GM19438 (cell line): ENCODE measurements around the gene STX8.
"Not testable (repeated sequence)": the region's sequence is repeated elsewhere in the genome, so short reads cannot be mapped to it uniquely, and the experiment has no call there.

Source experiments
- ATAC-seq: cut with Tn5 transposase; IDR thresholded peaks from one replicate; pipeline ENCODE4 v1.9.1; 2021; ENCODE audit warnings: low read depth; ENCODE audit not compliant: unreplicated experiment

Gene STX8

DNA sequence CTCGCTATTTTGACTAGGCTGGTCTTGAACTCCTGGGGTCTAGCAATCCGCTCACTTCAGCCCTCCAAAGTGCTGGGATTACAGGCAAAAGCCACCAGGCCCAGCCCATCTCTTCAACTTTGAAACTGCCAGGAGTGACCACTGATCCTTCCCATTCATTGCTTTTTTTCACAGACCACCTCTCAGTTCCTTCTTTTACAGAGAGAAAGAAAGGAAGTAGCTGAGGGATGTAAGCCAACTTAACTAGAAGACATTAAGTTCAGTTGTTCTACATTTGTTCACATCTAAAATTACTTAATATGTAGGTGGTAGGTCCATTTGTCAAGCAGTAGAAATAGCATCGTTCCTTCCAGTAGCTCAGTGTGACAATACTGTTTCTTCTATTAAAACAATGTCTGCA is 219.8 kb downstream of the STX8 start:
- ATAC-seq = no peak

DNA sequence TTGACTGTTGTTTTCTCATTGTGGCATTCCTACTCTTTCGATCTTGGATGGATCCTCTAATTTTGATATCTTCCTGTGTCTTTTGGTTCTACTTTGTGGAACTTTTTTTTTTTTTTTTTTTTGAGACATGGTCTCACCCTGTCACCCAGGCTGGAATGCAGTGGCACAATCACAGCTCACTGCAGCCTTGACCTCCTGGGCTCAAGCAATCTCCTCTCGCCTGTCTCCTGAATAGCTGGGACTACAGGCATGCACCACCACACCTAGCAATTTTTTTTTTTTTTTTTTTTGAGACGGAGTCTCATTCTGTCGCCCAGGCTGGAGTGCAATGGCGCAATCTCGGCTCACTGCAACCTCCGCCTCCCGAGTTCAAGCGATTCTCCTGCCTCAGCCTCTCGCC is 220.4 kb downstream of the STX8 start:
- ATAC-seq = not testable (repeated sequence)

DNA sequence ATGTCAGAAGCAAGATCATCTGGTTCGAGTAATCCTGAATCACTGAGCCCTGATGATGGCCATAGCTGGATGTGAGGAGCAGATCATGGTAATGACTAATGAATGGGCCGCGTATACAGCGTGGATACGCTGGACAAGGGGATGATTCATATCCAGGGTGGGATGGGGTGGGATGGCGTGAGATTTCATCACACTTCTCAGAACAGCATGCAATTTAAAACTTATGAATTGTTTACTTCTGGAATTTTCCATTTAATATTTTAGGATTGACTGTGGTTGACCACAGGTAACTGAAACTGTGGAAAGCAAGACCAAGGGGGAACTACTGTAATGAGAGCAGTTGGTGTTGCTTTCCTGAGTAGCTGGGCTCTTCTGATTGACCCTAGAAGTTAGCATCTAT is 225.5 kb downstream of the STX8 start:
- no peak for ATAC-seq

DNA sequence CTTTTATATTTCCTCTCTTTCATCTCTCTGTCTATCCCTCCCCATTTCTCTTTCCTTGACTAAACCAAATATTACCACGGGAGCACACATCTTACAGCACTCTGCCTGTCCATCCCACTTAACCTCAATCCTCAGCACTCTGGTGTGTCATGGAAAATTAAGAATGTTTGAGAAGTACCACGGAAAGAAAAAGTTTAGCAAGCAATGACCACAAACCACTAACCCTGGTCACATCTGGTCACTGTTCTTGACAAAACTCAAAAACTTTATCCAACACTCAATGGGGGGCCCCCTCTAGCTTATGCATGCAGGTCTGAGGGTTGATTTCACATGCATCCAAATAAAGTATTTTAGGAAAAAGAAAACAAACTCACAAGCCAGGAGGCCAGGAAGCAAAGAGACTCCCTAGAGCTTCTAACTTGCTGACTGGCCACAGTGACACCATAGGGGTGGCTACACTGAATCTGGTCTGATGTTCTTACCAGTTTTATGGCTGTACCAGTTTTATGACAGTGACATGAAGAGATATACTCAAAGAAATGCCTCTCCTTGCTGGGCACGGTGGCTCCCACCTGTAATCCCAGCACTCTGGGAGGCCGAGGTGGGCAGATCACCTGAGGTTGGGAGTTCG is 229.2 kb downstream of the STX8 start:
- ATAC-seq = no peak

DNA sequence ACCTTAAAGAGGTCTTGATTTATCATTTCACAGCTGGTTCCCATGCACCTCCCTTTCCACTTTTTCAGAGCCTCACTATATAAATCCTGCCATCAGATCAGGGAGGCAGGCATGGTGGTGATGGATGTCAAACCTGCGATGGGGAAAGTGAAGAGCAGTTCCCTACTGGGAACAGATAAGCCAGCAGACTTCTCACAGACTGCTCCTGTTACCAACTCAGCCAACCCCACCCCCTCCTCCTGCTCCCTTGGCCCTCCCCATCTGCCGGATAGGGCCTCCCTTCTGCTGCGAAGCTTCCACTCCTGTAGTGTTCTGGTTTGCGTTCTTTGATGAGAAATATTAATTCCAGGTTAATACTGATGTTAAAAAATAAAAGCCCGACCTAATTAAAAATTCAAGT is 232.1 kb downstream of the STX8 start:
- ATAC-seq = no peak

DNA sequence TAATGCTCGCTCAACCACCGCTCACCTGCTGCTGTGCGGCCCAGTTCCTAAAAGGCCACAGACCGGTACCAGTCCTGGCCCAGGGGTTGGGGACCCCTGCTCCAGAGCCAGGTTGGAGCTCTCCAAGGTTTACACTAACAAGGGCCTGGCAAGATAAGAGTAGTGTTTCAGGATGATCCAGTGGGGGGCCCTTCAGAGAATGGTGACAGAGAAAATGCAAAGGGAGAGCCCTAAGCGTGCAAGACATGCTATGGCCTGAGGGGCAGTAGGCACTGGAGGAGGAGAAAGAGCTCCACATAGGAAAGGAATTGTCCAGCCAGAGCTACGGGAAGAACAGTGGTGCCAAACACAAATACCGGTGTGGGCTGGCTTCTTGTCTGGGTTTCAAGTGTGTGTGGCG is 233.4 kb downstream of the STX8 start:
- ATAC-seq = no peak

DNA sequence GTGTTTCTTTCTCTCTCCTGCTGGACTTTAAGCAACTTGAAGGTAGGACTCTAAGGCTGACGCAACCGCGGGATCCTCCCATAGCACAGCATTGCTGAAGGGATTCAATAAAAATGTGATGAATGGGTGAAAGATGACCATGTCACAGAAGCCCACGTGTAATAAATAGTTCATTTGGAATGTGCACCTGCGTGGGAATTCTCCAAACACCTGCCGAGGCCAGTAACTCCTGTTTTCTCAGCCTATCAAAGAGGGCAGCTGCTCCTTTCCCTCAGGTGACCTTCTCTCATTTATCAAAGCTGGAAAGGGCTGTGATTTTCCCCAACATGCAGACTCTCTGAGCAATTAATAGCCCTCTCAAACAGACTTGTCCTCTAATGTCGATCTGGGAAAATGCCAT is 235.7 kb downstream of the STX8 start:
- ATAC-seq = no peak

GRCh38 chr17:9339482-9339881 is 236.1 kb downstream of the STX8 start:
- not testable (repeated sequence) for ATAC-seq

DNA sequence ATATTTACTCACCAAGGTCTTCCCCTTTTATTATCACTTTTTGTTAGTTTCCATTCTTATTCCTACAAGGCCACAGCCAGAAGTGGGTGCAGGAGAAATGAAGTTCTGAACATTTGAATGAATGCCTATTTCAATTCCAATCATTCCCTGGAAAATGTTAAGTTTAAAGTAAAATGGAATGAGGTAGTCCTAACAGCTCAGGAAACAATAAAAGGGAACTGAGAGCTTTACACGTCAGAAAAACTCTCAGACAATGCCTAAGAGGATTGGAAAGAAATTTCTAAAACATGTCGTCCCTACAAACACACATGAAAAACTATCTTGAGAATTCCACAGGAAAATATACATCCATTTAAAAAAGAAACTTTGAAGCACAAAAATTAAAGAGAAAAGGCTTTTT is 238.8 kb downstream of the STX8 start:
- ATAC-seq = no peak

- ATAC-seq = no peak
Observed at GRCh38 chr17:9334536-9335446, 240.8 kb downstream of the STX8 start.

- no peak for ATAC-seq
Observed at GRCh38 chr17:9332132-9332494, 243.5 kb downstream of the STX8 start.

DNA sequence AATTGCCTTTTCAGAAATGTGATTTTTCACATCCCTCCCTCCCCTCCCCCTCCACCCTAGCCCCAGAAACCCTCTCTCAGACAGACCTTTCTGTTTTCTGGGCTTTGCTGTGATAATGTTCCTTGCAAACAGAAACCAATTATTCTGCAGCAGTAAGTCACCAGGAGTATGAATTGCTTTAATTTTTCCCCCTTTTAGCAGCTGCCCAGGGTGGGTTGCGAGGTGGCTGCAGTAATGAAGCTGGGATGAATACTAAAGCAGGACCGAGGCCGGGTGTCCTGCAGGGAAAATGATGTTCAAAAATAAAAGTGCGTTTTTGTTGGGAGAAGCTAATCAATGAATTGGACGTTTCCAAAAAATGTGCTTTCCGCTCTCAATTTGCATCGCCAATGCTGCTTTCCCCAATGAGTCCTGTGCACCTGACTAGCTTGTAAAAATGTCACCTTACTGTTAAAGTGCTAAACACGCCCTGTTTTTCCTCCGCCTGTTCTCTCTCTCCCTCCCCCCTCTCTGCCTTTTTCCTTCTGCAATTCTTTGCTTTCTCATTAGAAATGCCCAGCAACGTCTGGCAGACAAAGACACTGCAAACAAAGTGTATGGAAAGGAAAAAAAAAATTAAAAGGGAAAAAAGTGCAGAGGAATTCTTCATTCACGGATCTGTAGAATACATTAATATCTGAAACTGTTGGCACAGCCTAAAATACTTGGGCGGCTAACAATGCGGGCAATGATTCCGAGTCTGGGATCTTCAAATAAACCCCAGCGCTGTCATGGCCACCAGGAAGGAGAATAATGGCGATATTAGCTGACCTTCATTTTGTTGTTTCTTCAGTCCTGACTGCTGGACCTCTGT is 244.1 kb downstream of the STX8 start:
- no peak for ATAC-seq

DNA sequence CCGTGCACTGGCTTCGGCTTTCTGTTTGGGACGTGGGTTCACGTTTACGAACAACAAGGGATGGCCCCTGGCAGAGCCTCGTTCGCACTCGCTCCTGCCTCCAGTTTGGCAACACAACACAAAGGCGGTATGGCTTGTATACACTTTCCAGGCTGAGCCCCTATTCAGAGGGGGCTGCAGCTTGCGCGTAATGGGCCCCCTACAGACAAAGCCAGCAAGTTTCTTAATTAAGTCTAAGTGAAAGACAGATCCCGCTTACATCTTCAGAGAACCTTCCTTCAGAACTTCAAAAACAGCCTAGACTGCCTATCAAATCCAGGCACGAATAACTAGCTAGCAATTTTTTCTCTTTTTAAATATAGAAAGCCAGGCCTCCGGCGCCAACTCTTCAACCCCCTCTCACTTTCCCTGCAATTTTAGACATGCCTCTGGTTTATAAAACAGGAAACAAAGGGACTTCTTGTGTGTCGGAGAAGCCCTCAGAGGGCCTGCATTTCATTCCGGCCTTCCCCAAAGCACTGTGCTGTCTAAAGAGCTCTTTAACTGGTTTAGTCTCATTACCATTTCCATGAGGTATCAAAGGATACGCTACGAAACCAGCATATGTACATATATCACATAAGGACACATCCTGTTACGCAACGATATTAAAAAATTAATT is 244.9 kb downstream of the STX8 start:
- ATAC-seq = no peak

- no peak for ATAC-seq
Observed at GRCh38 chr17:9330141-9330540, 245.5 kb downstream of the STX8 start.

GRCh38 chr17:9329251-9329921 is 246.2 kb downstream of the STX8 start:
- no peak for ATAC-seq

DNA sequence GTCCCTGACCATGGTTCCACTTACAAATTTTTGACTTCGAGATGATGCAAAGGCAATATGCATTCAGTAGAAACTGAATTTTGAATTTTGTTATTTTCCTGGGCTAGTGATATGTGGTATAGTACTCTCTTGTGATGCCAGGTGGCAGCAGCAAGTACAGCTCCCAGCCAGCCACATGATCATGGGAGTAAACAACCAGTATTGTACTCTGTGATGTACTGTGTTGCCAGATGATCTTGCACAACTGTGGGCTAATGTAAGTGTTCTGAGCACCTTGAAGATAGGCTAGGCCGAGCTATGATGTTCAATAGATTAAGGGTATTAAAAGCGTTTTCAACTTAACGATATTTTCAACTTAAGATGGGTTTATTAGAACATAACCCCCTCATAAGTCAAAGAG is 250.8 kb downstream of the STX8 start:
- ATAC-seq = no peak

DNA sequence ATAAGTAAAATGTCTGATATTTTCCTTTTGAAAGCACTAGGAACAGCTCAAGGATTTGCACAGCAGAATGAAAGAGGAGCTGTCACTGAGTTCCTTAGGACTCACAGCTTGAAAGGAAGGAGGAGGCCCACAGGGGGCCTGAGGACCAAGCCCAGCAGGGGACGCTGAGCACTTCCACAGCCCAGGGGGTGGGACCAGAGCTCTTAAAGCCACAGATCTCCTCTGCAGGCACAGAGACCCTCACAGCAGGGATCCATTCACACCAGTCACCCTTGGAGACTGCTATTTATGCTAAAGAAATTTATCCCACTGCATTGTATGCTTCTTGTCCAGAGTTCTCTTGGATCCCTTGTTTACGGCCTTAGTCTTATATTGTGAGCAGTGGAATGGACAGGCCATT is 253.3 kb downstream of the STX8 start:
- ATAC-seq = no peak

DNA sequence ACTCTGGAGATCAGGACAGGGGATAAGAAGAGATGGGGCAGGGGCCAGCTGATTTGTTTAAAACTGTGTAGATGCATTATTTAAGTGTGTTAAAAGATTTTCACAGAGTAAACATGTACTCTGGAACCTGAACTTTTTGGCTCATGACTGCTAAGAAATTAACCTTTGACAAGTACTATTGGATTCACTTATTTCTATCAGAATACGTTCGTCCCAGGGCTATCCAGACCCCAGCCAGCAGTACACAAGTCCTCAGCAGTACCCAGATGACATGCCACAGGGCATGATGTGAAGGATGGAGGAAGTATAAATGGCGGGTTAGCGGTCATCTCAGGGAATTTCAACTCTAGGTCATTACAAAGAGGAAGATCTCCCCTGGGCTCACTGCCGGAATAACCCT is 253.7 kb downstream of the STX8 start:
- ATAC-seq = no peak

- no peak for ATAC-seq
Observed at GRCh38 chr17:9315360-9315759, 260.3 kb downstream of the STX8 start.

DNA sequence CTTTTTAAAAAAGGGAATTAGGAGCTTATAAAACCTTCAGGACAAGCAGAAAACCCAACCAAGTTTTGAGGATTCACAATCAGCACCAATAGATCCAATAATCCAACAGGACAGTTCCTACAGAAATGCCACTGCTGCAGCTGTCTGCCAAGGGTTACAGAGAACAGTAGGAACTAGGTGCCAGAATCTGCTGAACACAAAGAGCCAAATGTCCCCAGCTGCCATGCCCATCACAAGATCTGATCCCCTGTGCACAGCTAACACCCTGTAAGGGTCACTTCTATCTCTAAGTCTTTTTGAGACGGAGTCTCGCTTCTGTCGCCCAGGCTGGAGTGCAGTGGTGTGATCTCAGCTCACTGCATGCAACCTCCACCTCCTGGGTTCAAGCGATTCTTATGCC is 262.3 kb downstream of the STX8 start:
- ATAC-seq = no peak
